Measurements from ENCODE around the gene CAPZB.

DNA sequence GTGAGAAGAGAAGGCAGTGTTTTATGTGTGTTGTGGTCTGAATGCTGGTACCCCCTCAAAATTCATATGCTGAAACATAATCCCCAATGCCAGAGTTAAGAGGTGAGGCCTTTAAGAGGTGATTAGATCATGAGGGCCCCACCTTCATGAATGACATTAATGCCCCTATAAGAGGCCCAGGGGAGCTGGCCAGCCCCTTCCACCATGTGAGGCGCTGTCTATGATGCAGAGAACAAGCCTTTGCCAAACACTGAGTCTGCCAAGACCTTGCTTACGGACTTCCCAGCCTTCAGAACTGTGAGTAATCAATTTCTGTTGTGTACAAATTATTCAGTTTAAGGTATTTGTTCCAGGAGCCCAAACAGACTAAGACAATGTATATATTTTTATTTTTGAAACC is 20.2 kb downstream of the CAPZB start:
- TF ChIP-seq TAF1 (IDR thresholded peaks at IDR 0.05; ENCODE audit: low read depth, low read length) (no peak), POLR2A (IDR thresholded peaks at IDR 0.05; ENCODE audit: low read depth, low read length) (no peak), SPI1 (IDR thresholded peaks at IDR 0.05; ENCODE audit: low read depth, low read length) (no peak)
